Suprapubic skin (tissue), 4 donors: ENCODE data around the gene ANGPTL8. TPM values are rescaled to one million over a fixed set of nuclear protein-coding genes. Genes with fewer than 3 reads are reported as not detected.

ENCODE experiments used
- DNase-seq, 2 donors: peaks; one replicate each; pipeline ENCODE4 v3.0.0-alpha.2; 2019; ENCODE audit warnings: low spot score in 2 of 2
- H3K27ac ChIP-seq: fragments of 200-600 bp; sonication (generic); one replicate; pipeline ENCODE4 v1.5.1; 2019
- H3K27me3 ChIP-seq: fragments of 200-600 bp; sonication (generic); one replicate; pipeline ENCODE4 v1.5.1; 2019
- H3K36me3 ChIP-seq: fragments of 200-600 bp; sonication (generic); one replicate; pipeline ENCODE4 v1.5.1; 2019
- H3K4me1 ChIP-seq: fragments of 200-600 bp; sonication (generic); one replicate; pipeline ENCODE4 v1.5.1; 2019
- H3K4me3 ChIP-seq: fragments of 200-600 bp; sonication (generic); one replicate; pipeline ENCODE4 v1.5.1; 2019; ENCODE audit warnings: mild to moderate bottlenecking
- H3K9me3 ChIP-seq: fragments of 200-600 bp; sonication (generic); one replicate; pipeline ENCODE4 v1.5.1; 2019
- EP300 ChIP-seq: sonication (generic); formaldehyde crosslinking; IDR thresholded peaks from one replicate; pipeline ENCODE4 v1.6.1; 2017; ENCODE audit warnings: antibody characterized with exemption
- POLR2A ChIP-seq, 2 donors: fragments of 450-650 bp; IDR thresholded peaks; one replicate each; pipeline ENCODE4 v1.6.1; 2017; ENCODE audit warnings: antibody characterized with exemption in 2 of 2, mild to moderate bottlenecking in 2 of 2, moderate library complexity in 2 of 2
- POLR2AphosphoS5 ChIP-seq, 3 donors: sonication (generic); formaldehyde crosslinking; IDR thresholded peaks; one replicate each; pipeline ENCODE4 v1.6.1; 2017; ENCODE audit warnings: antibody characterized with exemption in 3 of 3
- WGBS: methylation state at CpG from one replicate; pipeline ENCODE4 v1.1.5; 2018; 5-methylcytosine and 5-hydroxymethylcytosine counted together
- total RNA-seq, 4 donors: library from RNA; depleted of rRNA; stranded (reverse); fragments of >200 nt; gene quantifications; one replicate each; pipeline ENCODE4 v1.1.0, GENCODE V29; 2016
- TF ChIP-seq, protein P1 (sequence below), 2 donors: fragments of 200-600 bp in 1 of 2; fragments of 450-650 bp in 1 of 2; sonication (generic) in 1 of 2; IDR thresholded peaks; one replicate each; pipeline ENCODE4 v1.5.1; 2016 to 2019; ENCODE audit warnings: antibody characterized with exemption in 2 of 2, mild to moderate bottlenecking in 1 of 2, moderate library complexity in 1 of 2

Gene ANGPTL8
- total RNA-seq, 4 donors from 2014 or later, result not detected

- 87% methylated on average over 5 of the region's 5 CpGs for WGBS
- peaks cover 9% of the 10 kb centered on the region for H3K4me1 ChIP-seq
- no peak overlapping the region for H3K4me3 ChIP-seq
- H3K27ac ChIP-seq, result no peak overlapping the region
- no peak for TF ChIP-seq EP300
- no peak for TF ChIP-seq POLR2A (IDR thresholded peaks at IDR 0.05)
- TF ChIP-seq POLR2AphosphoS5 (IDR thresholded peaks at IDR 0.05), result no peak
- no peaks in the 10 kb centered on the region for H3K27me3 ChIP-seq
- H3K36me3 ChIP-seq, result no peaks in the 10 kb centered on the region
- H3K9me3 ChIP-seq, result no peaks in the 10 kb centered on the region
- DNase-seq, result no peak
Measured at GRCh38 chr19:11273989-11274388, 34.6 kb downstream of the ANGPTL8 start.

- DNase-seq, result no peak
- H3K27ac ChIP-seq, result no peak overlapping the region
- H3K4me1 ChIP-seq, result peaks cover 5% of the 10 kb centered on the region
- TF ChIP-seq POLR2AphosphoS5 (IDR thresholded peaks at IDR 0.05) (no peak), EP300 (no peak), POLR2A (IDR thresholded peaks at IDR 0.05) (no peak)
- TF ChIP-seq, protein P1, sequence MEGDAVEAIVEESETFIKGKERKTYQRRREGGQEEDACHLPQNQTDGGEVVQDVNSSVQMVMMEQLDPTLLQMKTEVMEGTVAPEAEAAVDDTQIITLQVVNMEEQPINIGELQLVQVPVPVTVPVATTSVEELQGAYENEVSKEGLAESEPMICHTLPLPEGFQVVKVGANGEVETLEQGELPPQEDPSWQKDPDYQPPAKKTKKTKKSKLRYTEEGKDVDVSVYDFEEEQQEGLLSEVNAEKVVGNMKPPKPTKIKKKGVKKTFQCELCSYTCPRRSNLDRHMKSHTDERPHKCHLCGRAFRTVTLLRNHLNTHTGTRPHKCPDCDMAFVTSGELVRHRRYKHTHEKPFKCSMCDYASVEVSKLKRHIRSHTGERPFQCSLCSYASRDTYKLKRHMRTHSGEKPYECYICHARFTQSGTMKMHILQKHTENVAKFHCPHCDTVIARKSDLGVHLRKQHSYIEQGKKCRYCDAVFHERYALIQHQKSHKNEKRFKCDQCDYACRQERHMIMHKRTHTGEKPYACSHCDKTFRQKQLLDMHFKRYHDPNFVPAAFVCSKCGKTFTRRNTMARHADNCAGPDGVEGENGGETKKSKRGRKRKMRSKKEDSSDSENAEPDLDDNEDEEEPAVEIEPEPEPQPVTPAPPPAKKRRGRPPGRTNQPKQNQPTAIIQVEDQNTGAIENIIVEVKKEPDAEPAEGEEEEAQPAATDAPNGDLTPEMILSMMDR (IDR thresholded peaks at IDR 0.05), result no peak
- no peaks in the 10 kb centered on the region for H3K27me3 ChIP-seq
- no peak overlapping the region for H3K4me3 ChIP-seq
- no peaks in the 10 kb centered on the region for H3K9me3 ChIP-seq
- no peaks in the 10 kb centered on the region for H3K36me3 ChIP-seq
- 72% methylated on average over 4 of the region's 4 CpGs for WGBS
Measured at GRCh38 chr19:11274533-11275086, 35.2 kb downstream of the ANGPTL8 start.

GRCh38 chr19:11278670-11279069 lies 39.3 kb downstream of the ANGPTL8 start:
- no peak overlapping the region for H3K4me3 ChIP-seq
- no peaks in the 10 kb centered on the region for H3K27me3 ChIP-seq
- H3K36me3 ChIP-seq, result no peaks in the 10 kb centered on the region
- WGBS, result 57% methylated on average over 6 of the region's 6 CpGs
- H3K4me1 ChIP-seq, result peaks cover 2% of the 10 kb centered on the region
- H3K9me3 ChIP-seq, result no peaks in the 10 kb centered on the region
- H3K27ac ChIP-seq, result no peak overlapping the region
- no peak for DNase-seq
- TF ChIP-seq POLR2A (IDR thresholded peaks at IDR 0.05) (no peak), POLR2AphosphoS5 (IDR thresholded peaks at IDR 0.05) (no peak), EP300 (no peak)
- TF ChIP-seq, protein P1 (IDR thresholded peaks at IDR 0.05), result no peak

DNA sequence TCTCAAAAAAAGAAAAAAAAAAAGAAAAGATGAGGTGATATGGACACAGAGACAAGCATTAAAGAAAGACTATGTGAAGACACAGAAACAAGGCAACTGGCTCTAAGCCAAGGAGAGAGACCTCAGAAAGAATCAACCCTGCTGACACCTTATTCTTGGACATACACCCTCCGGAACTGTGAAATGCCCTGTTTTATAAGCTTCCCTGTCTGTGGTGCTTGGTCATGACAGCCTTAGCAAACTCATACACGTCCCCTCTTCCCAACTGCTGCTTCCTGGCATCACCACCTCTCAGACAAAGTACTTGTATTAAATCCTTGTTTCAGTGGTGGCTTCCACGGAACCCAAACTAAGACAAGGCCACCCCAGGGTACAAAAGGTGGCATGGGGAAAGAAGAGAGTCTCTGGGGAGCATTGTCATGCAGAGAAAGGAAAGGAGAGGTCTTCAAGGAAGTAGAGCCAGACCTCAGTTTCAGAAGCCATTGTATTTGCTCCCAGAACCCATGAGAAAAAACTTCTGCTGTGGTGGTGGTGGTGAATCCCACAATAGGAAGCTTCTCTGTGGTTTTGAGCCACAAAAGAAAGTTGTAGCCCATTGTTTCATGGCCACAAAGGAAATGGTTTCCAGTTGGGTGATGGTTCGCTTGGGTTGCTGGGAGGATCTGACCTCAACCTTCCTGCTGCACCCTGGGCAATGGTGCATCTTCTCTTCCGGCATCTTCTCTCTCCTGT lies 40.3 kb downstream of the ANGPTL8 start:
- H3K4me3 ChIP-seq, result no peak overlapping the region
- TF ChIP-seq EP300 (no peak), POLR2A (IDR thresholded peaks at IDR 0.05) (no peak), POLR2AphosphoS5 (IDR thresholded peaks at IDR 0.05) (no peak)
- TF ChIP-seq, protein P1 (IDR thresholded peaks at IDR 0.05), result no peak
- peaks cover 2% of the 10 kb centered on the region for H3K4me1 ChIP-seq
- no peaks in the 10 kb centered on the region for H3K9me3 ChIP-seq
- H3K27ac ChIP-seq, result no peak overlapping the region
- 65% methylated on average over 5 of the region's 5 CpGs for WGBS
- no peaks in the 10 kb centered on the region for H3K27me3 ChIP-seq
- DNase-seq, result no peak
- no peaks in the 10 kb centered on the region for H3K36me3 ChIP-seq

DNA sequence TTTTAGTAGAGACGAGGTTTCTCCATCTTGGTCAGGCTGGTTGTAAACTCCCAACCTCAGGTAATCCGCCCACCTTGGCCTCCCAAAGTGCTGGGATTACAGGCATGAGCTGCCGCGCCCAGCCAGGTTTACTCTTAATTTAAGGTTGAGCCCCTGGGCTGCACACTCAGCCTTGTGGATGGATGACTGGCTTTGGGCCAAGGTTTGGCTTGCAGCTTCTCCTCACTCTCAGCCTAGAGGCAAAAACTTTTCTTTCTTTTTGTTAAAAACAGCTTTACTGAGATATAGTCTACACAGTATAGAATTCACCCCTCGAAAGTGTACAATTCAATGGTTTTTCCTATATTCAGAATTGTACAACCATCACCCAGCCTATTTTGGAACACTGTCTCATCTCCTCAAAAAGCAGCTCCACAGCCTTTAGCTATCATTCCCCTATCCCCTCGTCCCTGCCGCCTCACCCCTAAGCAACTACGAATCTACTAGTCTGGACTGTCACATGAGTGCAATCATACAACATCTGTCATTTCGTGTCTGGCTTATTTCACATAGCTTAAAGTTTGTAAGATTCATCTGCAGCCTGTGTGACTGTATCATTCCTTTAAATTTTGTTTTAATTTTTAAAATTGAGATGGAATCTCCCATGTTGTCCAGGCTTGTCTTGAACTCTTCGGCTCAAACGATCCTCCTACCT lies 42.1 kb downstream of the ANGPTL8 start:
- Histone ChIP-seq H3K4me3 (no peak overlapping the region), H3K27me3 (no peaks in the 10 kb centered on the region), H3K27ac (no peak overlapping the region), H3K4me1 (peaks cover 2% of the 10 kb centered on the region), H3K9me3 (no peaks in the 10 kb centered on the region), H3K36me3 (no peaks in the 10 kb centered on the region)
- no peak for DNase-seq
- WGBS, result 33% methylated on average over 11 of the region's 11 CpGs
- TF ChIP-seq POLR2AphosphoS5 (IDR thresholded peaks at IDR 0.05), result no peak
- TF ChIP-seq POLR2A (IDR thresholded peaks at IDR 0.05), result no peak

DNA sequence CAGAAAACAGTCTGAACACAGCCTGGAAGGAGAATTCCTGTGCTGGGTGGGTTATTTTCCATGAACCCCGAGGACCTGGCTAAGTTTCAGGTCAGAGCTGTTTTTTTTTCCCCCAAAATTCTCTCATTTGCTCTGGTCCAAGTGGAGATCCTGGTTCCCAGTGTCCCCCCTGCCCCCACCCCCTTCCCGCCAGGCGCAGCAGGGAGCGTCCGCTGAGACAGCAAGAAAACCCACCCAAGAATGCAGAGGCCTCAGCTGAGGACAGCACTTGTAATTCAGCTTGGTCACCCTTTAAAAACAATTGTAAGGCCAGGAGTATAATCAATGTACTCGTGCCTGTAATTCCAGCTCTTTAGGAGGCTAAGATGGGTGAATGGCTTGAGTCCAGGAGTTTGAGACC lies 45.1 kb downstream of the ANGPTL8 start:
- Histone ChIP-seq H3K4me3 (no peak overlapping the region), H3K36me3 (no peaks in the 10 kb centered on the region), H3K27ac (no peak overlapping the region), H3K9me3 (no peaks in the 10 kb centered on the region), H3K4me1 (peaks cover under 1% of the 10 kb centered on the region), H3K27me3 (no peaks in the 10 kb centered on the region)
- 65% methylated on average over 6 of the region's 6 CpGs for WGBS
- no peak for DNase-seq
- TF ChIP-seq POLR2A (IDR thresholded peaks at IDR 0.05), result no peak
- TF ChIP-seq, protein P1 (IDR thresholded peaks at IDR 0.05), result no peak
- TF ChIP-seq EP300, result no peak
- TF ChIP-seq POLR2AphosphoS5 (IDR thresholded peaks at IDR 0.05), result no peak
